Middle frontal gyrus (tissue), 1 donor: ENCODE data around the gene NLRC5.
"Not testable (repeated sequence)": the region's sequence is repeated elsewhere in the genome, so short reads cannot be mapped to it uniquely, and the experiment has no call there.

Experiments
- DNase-seq: peaks from one replicate; pipeline ENCODE4 v3.0.0-alpha.2; 2015; ENCODE audit warnings: low spot score; ENCODE audit errors: extremely low spot score

NLRC5 gene

DNA sequence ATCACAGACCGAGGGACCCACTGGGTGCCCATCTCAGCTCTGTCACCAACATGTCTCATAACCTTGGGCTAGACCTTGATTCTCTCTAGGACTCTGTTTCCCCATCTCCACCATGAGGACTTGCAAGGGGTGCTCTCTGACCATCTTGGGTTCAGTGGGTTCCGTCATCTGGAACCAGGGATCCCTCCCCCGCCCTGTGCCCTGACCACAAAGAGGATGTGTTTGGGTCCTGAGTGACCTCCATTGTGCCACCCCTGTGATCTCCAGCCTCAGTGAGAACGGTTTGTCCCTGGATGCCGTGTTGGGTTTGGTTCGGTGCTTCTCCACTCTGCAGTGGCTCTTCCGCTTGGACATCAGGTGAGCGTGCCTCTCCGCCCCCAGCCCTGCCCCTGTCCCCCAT, 53.9 kb downstream of the NLRC5 start:
- DNase-seq = no peak

DNA sequence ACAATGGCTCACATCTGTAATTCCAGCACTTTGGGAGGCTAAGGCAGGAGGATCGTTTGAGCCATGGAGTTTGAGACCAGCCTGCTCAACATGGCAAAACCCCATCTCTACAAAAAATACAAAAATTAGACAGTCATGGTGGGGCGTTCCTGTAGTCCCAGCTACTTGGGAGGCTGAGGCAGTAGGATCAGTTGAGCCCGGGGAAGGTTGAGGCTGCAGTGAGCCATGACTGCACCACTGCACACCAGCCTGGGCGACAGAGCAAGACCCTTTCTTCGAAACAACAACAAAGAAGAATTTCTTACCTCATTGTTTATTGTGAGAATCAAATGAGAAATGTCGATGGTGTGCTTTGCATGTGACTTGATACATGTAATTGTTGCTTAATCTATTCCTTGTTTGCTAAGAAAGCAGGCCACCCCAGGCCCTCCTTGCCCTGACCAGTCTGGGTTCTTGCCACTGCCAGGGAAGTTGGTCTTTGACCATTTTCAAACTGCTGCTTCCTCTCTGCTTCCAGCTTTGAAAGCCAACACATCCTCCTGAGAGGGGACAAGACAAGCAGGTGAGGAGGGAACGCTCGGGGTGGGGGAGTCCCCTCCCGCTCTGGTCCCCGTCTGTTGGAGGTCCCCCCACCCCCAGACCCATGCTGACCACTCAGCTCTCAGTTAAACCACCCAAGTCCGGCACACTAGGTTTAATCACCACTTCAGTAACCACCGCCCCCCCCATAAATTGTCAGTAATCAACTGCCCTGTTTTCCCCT, 55.8 kb downstream of the NLRC5 start:
- DNase-seq = no peak

DNA sequence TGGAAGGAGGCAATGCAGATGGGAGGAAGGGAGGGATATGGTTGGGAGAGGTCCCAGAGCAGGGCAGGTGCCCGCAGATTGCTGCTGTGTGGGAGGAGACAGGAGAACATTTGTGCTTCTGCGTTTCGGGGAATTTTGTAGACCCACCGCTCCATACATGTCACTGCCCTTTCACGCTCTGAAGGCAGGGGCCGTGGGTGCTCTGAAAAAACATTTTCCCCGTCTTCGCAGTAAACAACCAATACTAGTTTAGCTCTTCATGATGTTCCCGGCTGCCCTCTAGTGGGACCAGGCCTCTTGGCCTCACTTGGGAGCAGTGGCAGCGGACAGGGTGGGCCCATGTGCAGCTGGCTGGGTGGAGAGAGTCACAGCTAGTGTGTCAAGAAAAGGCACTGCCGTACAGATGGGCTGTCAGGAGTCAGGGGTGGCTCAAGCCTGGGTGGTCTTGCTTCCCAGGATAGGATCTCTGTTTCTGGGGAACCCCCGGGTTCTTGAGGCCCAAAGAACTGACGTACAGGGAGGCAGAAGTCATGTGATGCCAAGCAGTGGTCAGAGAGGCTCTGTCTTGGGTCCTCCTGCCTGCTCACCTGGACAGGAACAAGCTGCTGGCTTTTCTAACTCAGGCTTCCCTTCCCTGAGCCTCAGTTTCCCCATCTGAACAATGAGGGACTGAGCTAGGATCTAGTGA, 56.5 kb downstream of the NLRC5 start:
- DNase-seq = peak; percentile 33

DNA sequence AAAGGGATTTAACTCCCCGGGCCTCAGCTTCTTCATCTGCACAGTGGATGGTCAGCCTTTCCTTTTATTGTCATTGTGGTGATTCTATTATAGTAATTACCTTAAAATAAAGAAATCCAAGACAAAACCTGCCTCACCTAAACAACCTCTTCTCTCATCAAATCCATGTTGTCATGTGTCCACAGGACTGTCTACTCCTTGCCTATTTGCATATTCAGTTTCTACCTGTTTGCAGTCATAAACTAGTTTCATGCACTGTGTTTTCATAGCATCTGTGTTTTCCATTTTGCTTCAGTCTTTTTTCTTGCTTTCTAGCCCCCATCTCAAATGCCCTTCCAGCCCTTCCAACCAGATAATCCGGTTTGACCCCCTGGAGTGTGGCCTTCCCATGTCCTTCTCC, 58.7 kb downstream of the NLRC5 start:
- no peak for DNase-seq

DNA sequence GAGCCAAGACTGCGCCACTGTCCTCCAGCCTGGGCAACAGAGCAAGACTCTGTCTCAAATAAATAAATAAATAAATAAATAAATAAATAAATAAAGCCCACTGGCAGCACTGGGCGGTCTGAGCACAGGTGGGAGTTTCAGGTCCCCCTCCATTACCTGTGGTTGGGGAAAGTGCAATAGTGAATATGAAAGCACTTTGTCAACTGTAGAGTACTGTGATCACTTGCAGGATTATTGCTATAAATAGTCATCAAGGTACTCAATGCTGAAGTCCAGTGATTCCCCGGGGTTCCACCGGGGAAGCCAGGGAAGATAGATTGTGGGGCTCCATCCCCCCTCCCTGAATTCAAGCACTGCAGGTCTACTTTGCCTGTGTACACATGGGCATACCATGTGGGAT, 60.3 kb downstream of the NLRC5 start:
- DNase-seq = no peak

DNA sequence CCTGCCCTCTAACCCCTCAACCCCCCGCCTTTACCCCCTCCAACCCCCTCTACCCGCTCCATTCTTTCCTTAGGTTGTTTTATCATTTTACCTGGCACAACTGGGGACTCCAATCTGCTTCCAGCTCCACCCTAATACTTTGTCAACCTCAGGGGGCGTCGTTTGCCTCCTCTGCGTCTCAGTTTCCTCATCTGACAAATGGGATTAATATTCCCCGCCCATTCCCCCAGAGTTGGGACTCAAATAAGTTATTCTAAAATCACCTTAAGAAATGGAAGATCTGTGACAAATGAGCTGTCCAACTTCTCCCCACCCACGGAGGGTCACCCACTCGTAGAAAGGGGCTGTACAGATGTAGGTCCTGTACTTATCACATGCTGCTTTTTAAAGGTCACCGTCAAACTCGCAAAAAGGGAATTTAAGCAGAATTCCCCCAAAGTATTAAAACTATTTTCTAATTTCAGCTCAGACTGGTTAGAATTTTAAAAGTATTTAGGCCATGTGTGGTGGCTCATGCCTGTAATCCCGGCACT, 62.4 kb downstream of the NLRC5 start:
- DNase-seq = no peak

DNA sequence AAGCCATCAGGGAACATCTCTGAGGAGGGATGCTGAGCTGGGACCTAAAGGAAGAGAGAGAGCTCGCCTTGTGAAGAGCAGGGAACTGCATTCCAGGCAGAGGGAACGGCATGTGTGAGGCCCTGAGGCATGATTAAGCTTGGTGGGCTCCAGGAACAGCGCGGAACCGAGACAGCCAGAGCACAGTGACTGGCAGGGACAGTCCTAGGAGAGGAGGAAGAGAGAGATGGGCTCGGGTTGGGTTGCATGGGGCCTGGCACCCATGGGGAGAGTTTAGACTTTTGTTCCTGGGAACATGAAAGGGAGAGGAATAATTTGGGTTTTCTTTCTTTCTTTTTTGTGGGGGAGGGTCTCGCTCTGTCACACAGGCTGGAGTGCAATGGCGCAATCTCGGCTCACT, 63.8 kb downstream of the NLRC5 start:
- no peak for DNase-seq

DNA sequence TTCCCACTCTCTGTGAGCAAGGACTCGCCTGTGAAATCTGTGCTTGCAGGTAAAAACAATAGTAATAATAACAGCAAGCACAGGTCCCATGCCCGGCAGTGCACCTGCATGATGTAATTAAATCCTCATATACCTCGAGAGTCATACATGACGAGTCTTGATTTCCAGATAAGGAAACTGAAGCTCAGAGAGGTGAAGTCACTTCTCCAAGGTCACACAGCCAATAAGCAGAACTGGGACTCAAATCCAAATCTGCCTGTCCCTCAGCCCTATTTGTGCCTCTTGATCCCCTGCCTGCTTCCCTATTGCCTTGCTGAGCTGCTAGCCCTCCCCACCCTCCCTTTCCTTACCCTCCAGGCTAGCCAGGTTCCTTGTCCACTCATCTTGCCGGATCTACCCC, 65.0 kb downstream of the NLRC5 start:
- DNase-seq = no peak

DNA sequence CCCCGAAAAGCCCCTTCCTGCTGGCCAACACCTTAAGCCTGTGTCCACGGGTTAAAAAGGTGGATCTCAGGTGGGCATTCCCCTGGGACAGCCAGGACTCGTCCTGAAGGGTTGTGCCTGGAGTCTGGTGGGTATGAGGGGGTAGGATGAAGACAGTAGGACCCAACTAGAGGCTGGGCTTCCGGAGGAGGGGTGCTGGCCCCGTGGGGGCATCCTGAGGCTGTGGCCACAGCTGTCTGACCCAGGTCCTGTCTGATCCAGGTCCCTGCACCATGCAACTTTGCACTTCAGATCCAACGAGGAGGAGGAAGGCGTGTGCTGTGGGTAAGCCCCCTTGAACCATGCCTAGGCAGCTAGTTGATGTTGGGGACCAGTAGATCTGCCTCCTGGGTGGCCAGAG, 65.4 kb downstream of the NLRC5 start:
- no peak for DNase-seq

DNA sequence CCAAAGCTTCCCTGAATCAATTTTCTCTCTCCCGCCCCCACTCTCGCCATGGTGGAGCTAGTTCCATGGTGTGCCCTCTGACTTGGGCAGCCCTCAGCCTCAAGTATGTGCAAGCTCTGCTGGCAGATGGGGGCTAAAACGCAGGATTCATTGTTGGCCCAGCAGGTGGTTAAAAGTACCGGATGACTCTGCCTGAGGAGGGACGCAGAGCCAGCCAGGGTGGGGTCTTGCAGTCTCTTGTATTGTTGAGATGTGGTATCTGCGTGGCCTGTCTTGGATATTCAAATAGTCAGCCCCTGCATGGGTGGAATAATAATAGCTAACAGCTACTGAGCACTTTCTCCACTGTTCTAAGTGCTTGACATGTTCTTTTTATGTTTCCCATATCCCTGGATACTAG, 66.3 kb downstream of the NLRC5 start:
- DNase-seq = no peak

DNA sequence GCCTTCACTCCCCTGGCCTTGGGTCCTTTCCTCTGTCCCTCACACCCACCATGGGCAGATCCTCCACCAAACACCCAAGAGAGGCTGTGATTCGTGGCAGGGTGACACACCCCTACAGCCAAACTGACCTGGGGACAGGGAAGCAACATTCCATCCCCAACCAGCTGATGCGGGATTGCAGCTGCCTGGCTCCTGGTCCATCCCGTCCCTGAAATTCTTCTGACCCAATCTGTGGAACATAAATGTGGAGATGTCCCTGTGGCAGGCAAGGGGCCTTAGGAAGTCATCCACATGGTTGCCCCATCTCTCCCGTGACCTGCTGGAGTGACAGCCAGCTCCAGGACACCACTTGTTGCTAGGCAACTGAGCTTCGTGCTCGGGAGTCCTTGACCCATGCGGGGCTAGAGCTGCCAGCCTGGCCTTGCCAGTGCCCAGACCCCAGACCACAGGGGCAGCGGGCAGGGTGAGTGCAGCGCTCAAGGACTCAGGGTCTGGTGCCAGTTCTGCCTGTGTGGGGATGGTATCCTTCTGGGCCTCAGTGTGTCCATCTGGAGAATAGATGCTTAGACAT, 69.0 kb downstream of the NLRC5 start:
- no peak for DNase-seq

DNA sequence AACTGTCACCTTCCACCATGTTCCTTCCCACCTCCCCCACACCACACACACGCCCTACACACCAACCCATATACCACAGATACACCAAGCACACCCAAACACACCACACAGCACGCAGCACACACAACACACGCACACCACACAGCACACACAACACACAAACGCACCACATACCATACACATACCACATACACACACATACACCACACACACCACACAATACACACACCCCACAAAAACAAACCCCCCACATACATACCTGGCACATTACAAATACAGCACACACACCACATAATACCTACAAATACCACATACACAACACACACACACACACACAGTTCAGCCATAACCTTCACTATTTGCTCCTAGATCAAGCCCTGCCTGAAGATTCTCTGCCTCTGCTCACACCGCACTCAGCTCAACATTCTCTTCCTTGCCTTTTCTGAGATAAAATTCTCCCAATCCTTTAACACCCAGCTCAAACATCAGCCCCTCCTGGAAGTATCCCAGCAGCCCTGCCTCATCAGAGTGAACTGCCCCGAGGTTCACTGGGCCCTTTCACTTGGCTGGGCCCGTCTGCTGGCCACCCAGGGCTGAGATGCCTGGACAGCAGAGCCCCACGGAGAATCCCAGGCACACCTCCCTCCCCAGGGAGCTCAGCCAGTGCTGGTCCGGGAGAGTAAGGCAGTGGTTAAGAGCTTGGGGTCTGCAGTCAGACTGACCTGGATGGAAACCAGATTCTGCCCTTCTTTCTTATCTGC, 71.1 kb downstream of the NLRC5 start:
- no peak for DNase-seq

DNA sequence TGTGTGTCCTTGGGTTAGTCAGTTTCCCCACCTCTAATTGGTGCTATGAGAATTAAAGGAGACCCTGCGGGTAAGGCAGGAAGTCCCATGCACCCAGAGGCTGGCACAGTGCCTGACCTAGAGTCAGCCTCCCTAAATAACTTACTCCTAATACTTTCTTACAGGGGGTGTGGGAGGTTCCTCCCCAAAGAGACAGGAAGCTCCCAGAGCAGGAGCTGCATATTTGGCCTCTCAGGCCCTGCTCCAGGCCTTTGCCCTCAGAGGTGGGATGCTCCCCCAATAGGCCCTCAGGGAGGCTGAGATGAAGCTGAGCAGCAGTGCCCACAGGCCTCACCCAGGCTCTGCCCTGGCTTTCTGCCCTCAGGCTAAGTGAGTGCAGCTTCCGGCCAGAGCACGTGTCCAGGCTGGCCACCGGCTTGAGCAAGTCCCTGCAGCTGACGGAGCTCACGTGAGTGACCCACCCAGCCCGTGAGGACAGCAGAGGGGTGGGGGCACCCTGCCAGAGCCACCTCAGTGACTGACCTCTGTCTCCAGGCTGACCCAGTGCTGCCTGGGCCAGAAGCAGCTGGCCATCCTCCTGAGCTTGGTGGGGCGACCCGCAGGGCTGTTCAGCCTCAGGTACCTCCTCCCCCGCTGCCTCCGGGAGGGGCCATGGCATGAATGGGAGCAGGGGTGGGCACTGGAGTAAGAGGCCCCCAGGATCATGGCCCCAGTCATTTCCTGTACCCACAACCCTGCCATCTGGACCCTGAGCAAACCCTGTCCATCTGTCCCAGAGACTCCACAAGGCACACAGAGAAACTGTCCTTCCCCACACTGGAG, 71.9 kb downstream of the NLRC5 start:
- DNase-seq = no peak

DNA sequence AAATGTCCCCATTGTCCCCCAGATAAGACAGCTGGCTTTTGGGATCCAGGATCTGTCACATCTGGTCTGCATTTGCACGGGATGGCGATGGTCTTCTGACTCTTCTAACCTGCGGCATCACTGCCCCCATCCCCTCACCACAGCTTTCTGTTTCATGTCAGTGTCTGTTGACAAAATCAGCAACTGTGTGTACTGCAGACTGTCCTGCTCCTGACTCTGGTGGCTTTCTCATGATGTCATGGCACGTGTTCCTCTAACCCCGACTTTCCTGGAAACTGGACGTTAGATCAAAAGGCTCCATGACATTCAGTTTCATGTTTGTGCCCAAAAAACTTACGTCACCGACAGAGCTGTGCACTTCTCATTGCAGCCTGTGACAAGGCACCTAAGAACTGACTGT, 73.0 kb downstream of the NLRC5 start:
- no peak for DNase-seq

DNA sequence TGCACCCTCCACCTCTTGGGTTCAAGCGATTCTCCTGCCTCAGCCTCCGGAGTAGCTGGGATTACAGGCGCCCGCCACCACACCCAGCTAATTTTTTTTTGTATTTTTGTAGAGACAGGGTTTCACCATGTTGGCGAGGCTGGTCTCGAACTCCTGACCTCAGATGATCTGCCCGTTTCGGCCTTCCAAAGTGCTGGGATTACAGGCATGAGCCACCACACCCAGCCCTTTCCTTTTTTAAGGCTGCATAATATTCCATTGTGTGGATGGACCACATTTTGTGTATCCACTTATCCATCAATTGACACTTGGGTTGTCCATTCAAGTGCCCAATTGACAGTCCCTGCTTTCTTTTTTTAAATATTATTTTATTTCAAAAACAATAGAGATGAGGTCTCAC, 73.8 kb downstream of the NLRC5 start:
- not testable (repeated sequence) for DNase-seq

DNA sequence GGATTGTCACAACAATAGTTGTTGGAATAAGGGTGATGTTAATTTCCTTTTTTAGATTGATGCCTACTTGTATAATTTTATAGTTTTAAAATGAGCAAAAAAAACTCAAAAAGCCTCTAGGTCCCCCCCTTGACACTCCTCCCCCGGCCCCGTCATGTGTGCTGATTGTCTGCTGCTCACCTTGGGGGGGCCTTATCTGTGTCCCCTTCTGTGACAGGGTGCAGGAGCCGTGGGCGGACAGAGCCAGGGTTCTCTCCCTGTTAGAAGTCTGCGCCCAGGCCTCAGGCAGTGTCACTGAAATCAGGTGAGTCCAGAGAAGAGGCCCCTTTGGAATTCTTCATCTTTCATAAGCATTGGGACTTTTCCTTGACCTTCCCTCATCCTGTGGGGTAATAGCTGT, 75.6 kb downstream of the NLRC5 start:
- no peak for DNase-seq

DNA sequence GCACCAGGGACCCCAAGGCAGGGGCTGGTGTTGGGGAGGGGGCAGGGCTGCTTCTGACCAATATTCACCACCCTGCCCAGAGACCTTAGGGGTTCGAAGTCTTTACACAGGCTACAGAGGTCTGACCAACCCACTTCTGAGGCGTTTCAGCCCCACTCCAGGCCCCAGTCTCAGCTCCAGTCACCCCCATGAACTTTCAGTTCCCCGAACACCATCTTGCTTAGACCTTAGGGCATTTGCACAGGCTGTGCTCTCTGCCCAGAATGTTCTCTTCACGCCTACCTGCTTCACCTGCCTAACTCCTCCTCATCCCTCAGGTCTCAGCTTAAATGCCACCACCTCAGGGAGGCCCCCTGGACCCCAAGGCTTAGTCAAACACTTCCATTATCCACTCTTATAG, 77.3 kb downstream of the NLRC5 start:
- DNase-seq = no peak

DNA sequence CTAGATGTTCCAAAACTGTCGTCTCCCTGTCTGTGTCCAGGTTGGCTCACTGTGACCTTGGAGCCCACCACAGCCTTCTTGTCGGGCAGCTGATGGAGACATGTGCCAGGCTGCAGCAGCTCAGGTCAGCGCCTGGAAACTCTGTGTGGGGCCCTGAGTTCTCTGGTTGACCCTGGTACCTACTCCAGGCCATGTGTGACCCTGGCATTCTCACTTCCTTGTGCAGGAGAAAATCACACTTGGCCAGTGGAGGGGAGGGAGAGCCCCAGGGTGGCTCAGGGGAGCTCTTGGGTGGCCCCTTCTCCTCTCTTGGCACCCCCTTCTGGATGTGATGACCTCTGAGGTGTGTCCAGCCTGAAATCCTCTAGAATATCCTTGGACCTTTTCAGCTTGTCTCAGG, 78.0 kb downstream of the NLRC5 start:
- no peak for DNase-seq

DNA sequence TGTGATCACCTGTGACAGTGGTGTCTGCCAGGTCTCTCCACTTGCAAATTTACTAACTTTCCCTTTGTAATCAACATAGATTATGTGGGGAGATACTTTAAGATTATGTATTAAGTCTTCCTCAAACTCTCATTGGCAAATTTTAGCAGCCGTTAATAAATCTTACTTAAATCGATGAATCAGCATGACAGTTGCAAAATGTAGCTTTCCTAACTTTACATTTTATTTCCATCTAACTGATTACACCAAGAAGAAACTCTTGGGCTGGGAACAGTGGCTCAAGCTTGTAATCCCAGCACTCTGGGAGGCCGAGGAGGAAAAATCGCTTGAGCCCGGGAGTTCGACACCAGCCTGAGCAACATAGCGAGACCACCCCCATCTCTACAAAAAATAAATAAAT, 79.7 kb downstream of the NLRC5 start:
- no peak for DNase-seq

DNA sequence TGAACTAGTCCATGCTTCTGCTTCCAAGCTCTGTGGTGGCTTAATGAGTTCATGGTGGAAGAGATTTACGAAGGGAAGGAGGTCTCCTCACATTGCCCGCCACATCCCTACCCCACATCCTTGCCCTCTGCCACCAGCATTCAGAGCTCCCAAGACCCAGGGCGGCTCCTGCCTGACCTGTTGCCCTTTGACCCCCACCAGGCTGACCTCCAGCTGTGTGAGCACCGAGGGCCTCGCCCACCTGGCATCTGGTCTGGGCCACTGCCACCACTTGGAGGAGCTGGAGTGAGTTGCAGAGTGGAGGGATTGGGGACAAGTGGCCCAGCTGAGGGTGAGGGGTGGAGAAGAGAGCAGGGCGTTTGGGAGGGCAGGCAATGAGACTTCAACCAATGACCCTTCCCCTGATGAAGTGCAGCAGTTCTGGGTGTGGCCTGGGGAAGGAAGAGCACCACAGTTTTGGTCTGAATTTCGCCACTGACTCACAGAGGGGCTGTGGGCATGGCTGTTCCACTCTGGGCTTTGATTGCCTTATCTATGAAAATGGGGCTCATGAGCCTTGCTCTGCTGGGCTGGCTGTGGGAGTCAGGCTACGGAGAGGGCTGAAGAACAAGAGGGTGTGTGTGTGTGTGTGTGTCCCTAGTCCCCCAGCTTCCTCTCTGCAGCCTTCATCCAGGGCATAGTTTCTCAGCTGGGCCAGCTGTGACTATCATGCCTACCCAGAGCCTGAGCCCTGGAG, 80.4 kb downstream of the NLRC5 start:
- no peak for DNase-seq
